Lower leg skin (tissue), 3 donors: Measurements from ENCODE around the gene EIF4G2.

Experiments used
- POLR2A ChIP-seq, 2 donors: fragments of 450-650 bp; IDR thresholded peaks; one replicate each; pipeline ENCODE4 v1.6.1; 2016 to 2017; ENCODE audit warnings: antibody characterized with exemption in 2 of 2, mild to moderate bottlenecking in 1 of 2, moderate library complexity in 1 of 2
- TF ChIP-seq, protein P1 (sequence below), 3 donors: fragments of 450-650 bp; IDR thresholded peaks; one replicate each; pipeline ENCODE4 v1.5.1; 2016; ENCODE audit warnings: antibody characterized with exemption in 3 of 3, mild to moderate bottlenecking in 3 of 3, moderate library complexity in 2 of 3

DNA sequence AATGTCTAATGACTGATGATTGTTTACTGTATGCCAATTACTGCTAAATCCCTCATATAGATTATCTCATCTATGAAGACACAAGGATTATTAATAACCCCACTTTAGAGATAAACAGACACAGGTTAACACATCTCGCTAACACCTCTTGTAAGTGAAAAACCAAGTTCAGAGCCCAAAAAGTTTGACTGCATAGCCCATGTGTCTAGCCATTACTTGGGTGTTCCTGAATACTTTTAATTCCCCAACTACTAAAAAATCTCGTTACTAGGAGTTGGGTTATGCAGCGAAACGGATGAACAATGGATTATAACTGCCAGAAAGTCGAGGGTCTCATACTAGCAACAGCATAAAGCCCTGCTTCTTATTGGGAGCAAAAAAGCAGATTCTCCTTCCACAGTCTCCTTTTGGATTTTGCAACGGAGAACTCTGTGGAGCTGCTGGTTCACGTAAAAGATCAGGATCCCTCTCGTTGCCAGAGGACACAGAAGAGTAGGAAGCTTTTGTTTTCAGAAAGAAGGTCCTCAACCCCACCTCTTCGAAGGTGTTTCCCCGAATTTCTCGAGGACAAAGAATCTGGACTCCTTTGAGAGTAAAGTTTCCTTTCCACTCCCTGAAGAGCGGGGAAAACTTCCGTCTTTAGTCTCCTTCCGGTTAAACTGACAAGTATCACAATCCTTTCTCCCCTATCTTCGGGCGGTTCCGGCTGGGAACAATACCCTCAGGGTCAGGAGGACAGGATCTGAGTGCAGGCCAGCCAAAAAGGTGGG lies 48.1 kb upstream of the EIF4G2 start:
- TF ChIP-seq, protein P1, sequence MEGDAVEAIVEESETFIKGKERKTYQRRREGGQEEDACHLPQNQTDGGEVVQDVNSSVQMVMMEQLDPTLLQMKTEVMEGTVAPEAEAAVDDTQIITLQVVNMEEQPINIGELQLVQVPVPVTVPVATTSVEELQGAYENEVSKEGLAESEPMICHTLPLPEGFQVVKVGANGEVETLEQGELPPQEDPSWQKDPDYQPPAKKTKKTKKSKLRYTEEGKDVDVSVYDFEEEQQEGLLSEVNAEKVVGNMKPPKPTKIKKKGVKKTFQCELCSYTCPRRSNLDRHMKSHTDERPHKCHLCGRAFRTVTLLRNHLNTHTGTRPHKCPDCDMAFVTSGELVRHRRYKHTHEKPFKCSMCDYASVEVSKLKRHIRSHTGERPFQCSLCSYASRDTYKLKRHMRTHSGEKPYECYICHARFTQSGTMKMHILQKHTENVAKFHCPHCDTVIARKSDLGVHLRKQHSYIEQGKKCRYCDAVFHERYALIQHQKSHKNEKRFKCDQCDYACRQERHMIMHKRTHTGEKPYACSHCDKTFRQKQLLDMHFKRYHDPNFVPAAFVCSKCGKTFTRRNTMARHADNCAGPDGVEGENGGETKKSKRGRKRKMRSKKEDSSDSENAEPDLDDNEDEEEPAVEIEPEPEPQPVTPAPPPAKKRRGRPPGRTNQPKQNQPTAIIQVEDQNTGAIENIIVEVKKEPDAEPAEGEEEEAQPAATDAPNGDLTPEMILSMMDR (IDR thresholded peaks at IDR 0.05), result no peak
- TF ChIP-seq POLR2A (IDR thresholded peaks at IDR 0.05), result no peak
